CD4-positive, alpha-beta T cell treated with Interleukin-6 for 4 hours (primary cell): ENCODE data around the gene DCBLD1.
"Not testable (repeated sequence)": the region's sequence is repeated elsewhere in the genome, so short reads cannot be mapped to it uniquely, and the experiment has no call there.

ENCODE experiments used
- DNase-seq: peaks from one replicate; pipeline ENCODE4 v3.0.0-alpha.2; 2020; ENCODE audit warnings: mixed read lengths

The DCBLD1 gene

DNA sequence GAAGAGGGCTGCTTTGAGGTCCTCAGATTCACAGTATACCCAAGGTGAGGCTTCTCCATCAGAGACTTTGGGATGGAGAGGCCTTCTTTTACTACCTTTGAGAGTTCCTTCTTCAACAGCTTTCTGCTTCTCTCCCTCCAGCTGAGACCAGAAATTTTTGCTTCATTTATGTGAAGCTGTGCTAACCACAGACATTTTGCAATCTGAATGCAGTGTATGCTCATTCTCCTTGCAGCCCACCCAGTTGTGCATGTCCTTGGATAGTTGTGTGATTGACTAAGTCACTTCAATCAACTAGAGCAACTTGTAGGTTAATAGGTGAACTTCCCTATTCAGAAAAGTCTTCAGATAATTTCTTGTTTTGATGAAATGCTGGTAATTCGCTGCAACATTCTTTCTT, 20.1 kb downstream of the DCBLD1 start:
- DNase-seq: no peak

DNA sequence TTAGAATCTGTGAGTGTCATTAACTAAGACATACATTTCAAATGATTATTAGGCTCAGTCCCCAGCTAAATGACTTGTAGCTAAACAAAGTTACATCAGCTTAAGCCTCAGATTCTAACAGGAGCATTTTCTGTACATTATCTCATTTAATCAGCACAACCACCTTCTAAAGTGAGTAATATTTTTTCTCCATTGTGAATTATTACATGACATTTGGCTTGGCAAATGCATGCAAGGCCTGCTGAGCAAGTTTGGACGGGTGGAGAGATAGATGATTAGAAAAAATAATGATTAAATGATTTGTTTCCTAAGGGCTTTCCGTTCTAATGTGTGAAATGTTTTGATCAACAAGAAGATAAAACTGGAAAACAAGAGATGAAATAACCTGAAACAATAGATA, 20.7 kb downstream of the DCBLD1 start:
- DNase-seq: no peak

- no peak for DNase-seq
Observed at GRCh38 chr6:117504478-117505144, 22.1 kb downstream of the DCBLD1 start.

DNA sequence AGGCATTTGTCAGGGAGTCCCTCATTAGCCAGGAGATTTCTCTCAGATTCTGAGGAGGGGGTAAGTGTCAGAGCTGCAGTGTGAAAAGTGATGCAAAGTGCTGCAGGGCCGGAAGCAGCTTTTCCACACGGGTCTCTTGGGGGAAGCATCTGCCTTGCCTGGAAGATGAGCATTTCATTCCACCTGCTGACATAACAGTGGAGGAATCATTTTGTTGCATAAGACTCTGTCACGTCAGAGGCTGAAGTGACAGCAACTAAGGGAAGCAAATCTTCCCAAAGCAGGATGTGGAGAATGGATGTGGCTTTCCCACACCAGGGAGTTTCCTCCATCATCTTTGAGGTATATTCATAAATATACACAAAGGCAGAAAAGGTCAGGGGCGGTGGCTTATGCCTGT, 22.8 kb downstream of the DCBLD1 start:
- no peak for DNase-seq

DNA sequence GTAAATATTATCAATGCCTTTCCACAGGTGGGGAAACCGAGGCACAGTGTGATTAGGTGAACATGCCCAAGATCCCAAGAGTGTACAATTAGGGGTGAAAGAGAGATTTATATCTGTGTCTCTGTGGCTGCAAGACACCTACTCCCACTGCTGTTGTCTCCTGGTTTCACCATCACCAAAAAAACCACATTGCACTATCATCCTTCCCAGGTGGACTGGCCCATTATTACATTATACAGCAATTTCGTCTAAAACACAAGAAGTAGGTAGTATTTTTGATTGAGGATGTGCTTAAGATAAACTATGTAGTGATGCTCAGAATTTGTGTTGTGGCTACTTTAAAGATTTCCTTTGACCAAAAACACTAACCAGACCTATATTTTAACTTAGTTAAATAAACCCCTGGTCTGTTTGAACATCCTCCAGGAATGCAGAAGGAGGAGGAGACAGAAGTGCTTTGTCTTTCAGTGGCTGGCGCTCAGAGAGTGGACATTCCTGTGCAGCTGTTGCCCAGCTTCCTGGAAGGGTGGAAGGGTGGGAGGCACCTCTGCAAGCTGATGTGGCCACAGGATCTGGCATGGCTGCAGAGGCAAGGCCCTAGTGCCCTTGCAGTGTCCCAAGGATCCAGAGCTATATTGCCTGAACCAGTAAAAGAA, 23.8 kb downstream of the DCBLD1 start:
- no peak for DNase-seq

- DNase-seq: no peak
Observed at GRCh38 chr6:117506907-117507306, 24.4 kb downstream of the DCBLD1 start.

DNA sequence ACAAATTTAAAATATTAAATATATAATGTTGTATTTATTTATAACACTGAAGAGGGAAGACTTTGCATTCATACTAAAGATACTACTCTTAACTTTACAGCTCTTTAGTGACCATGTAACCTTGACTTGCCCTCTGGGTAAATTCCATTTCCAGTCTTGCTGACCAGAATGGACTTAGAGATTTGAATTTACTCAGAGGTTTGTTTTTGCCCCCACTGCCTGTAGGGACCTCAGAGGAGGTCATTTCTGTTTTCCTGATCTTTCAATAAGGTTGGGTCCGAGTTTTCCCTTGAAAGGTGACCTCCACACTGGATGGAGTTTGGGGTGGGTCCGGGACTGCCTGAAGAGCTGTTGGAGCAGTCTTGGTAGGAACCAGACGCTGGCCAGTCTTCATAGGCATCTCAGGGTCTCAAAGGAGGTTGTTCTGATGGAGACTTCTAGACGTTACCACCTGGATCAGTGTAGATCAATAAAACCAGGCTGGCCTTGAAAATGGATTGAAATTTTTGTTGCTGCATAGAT, 26.0 kb downstream of the DCBLD1 start:
- no peak for DNase-seq

- no peak for DNase-seq
Observed at GRCh38 chr6:117509021-117509420, 26.5 kb downstream of the DCBLD1 start.

DNA sequence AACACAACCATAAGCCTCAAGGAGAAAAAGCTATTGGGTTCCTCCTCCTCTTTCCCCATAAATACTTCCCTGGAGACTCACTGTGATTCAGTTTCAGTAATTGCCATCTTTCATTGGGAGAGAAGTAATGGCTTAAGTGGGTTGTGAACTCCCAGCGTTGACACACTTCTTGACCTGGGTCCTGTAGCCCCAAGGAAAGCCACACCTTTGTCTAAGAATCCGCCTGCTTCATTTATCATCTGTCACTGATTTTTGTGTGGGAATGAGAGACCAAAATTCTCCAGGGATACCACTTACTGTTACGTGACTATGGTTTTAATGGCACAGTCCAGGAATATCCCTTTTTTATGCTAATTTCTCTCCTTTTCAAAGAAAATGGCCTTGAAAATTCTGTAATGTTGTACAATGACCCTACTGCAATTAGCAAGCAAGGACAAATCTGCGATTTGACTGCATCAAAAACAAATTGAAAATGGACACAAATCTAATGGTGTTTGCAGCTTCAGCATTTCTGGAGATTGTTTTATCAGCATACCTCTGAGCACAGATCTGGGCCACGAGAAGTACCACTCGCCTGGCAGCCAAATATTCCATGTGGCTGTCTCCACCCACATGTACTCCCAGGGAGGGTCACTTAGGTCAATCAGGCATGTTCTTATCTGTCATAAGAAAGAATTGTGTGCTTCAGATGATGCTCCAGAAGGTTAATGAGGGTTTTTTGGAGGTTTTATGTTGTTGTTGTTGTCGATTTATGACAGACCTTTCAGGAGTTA, 29.8 kb downstream of the DCBLD1 start:
- DNase-seq: no peak

GRCh38 chr6:117512987-117513573, 30.6 kb downstream of the DCBLD1 start:
- no peak for DNase-seq

DNA sequence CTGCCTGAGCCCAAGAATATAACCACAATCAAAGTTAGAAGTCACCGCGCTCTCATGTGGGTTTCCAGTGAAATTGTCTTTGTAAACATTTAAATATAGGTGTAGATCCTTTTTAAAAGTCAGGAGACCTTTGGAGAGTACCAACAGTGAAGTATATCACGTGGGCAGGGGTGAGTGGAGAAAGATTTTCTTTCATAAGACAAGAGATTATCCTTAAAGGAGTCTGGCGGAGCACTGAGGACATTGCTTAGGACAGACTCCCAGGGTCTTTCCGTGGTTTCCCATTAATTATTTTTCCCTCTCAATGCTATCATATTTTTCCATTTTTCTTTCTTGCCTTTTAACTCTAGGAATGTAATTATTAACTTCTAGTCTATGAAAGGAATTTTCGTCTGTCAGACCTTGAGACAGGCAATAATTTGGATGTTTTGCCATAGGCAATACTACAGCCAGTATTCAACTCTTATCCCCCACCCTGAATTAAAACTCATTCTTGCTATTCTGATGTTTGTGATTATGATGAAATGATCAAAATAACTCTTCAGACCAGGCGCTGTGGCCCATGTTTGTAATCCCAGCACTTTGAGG, 31.4 kb downstream of the DCBLD1 start:
- no peak for DNase-seq

DNA sequence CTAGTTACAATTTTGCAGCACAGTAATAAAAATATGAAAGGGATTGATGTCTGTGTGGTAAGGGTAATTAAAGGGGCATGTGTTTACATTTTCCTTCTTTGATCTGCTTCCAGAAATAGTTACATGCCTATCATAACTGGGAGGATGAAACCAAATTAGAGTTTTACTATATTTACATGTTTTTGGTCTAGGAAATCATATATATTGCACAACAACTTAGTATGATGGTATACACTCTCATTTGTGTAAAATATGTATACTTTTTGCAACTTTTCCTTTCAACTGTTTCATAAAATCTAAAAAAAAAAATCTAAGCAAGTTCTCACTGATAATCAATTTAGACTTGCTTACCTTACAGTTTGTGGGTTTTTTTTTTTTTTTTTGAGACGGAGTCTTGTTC, 32.2 kb downstream of the DCBLD1 start:
- DNase-seq: no peak

DNA sequence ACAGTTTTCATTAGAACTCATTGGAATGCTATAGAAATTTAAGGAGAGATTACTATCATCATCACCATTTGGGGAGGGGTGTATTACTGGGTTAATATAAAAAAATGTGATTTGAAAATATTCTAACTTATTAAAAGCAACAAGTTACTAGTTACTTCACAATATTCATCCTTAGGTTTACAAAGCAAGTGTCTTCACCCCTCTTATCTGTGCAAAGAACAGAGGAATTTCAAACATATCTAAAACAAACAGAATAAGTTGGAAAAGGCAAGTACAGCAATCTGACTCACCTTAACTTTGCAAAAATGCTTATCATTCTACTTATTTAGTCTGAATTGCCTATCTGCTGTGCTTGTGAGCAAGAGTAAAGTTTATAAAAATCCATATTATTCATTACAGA, 32.9 kb downstream of the DCBLD1 start:
- no peak for DNase-seq

DNA sequence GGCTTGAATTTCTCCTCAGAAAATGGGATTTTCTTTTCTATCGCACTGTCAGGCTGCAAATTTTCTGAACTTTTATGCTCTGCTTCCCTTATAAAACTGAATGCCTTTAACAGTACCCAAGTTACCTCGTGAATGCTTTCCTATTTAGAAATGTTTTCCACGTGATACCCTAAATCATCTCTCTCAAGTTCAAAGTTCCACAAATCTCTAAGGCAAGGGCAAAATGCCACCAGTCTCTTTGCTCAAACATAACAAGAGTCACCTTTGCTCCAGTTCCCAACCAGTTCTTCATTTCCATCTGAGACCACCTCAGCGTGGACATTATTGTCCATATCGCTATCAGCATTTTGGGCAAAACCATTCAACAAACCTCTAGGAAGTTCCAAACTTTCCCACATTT, 35.5 kb downstream of the DCBLD1 start:
- DNase-seq: not testable (repeated sequence)

- no peak for DNase-seq
Observed at GRCh38 chr6:117518870-117519269, 36.4 kb downstream of the DCBLD1 start.

DNA sequence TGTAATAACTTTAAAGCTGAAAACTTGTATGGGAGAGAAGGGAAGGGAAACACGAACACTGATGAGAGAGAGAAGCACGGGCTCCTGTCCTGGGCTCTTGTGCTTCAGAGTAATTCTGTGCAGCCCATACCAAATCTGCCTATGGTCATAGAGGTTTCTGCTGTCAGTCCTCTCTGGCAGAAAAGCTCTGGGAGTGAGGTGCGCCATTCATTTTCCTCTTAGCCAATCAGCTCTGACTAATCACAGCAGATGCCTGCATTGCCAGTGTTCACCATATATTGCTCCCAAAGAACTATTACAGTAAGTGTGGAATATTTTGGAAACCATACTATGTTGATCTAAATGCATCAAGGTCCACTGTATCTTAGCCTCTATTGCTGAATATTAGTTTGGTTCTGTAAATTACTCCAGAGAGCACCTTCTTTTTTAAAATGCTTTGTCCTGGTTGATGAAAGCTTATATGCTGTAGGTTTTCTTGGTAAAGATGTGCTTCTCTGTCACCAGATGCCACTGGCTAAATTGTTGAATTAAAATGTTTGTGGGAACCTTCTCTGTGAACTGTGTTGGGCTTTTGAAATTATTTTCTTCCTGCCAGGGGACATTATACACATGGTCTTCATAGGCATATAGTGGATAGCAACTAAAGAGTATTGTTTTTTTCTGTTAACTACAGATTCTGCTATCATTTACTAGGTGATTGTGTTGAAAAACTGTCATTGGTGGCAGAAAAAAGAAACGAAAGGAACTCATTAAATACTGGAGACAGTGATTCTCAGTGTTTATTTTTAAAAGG, 38.3 kb downstream of the DCBLD1 start:
- no peak for DNase-seq

- DNase-seq: no peak
Observed at GRCh38 chr6:117521791-117522502, 39.5 kb downstream of the DCBLD1 start.

DNA sequence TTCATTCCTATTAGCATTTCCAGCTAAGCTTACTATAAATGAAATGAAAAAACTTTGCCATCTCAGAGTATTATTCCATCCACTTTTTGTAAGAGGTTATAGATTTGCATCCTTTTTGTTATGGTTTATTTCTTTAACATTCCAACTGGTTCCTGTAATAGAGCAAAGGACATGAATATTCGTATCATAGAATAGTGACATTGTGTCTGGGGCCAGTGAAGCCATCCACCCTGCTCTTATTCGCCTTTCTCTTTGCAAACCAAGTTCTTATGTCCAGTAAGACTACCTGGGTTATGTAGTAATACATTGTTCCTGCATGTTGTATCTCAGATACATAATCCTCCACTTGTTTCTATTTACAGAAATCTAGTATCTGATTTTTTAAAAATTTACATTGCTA, 43.1 kb downstream of the DCBLD1 start:
- no peak for DNase-seq

DNA sequence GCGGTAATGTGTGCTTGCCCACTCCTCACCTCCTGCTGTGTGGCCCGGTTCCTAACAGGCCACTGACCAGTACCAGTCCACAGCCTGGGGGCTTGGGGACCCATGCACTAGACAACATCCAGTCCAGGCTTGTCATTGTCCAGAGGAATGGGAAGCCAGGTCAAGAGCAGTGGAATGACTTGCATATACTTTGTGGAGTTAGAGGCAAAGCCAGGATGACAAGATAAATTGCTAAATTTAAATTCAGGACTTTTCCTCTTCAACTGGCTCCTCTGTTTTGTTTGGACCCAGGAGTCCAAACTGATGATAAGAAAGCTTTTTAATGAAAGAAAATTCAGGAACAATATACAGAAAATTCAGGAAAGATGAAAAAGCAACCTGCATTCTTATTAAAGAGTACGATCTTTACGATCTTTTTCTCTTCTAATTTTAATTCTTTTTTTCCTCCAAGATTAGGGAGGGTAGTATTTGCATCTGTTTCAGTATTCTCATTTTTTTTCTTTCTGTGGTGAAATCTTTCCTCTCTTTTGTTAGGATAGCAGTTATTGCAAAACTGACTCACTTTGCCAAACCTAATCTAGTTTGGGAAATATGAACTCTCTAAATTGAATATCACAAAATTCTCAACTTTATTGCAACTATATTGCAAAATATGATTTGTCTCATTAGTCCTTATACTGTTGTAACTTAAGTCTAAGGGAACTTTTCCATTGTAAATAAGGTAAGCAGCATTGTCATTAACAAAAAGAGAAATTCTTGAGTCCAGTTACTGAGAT, 48.2 kb downstream of the DCBLD1 start:
- DNase-seq: no peak

GRCh38 chr6:117531346-117531745, 48.9 kb downstream of the DCBLD1 start:
- no peak for DNase-seq
